SIG-M5 treated with dmso at 0.1 percent for 504 hours (cell line): ENCODE measurements around the gene SUMO2.
"Not testable (repeated sequence)": the region's sequence is repeated elsewhere in the genome, so short reads cannot be mapped to it uniquely, and the experiment has no call there.

ENCODE experiments used
- DNase-seq: peaks from one replicate; lab custom pipeline; 2025; ENCODE audit not compliant: unreplicated experiment; lab: John Stamatoyannopoulos, UW

SUMO2 gene

DNA sequence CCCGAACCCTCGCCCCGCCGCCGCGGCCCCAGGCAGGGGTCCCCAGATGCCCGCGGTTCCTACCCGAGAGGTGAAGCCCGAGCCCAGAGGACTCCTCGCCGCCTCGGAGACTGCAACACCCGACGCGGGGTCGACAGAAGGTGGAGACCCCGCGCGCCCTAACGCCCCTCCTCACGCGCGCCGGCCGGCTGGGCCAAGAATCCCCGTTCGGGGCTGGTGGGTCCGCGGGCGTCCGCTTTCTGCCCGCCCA is 515 bp downstream of the SUMO2 start:
- DNase-seq = no peak

GRCh38 chr17:75181608-75182318 is 996 bp downstream of the SUMO2 start:
- DNase-seq = no peak

DNA sequence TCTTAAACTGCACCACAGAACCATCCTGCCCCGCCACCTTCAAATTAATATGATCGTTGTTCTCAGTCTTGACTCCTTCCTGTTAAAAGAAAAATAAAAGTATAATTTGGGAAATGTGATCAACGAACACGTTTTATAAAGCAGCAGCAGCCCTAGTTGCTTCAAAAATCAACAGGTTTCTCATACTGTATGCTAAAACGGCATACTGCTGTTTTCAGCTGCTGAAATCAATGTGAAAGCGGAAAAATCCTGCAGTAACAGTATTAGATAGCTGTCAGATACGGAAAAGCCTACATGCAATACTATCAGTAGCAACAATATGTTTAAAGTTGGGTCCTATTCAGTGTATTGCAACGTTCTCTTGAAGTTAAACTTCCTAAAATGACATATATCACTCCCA is 1.6 kb downstream of the SUMO2 start:
- DNase-seq = no peak

DNA sequence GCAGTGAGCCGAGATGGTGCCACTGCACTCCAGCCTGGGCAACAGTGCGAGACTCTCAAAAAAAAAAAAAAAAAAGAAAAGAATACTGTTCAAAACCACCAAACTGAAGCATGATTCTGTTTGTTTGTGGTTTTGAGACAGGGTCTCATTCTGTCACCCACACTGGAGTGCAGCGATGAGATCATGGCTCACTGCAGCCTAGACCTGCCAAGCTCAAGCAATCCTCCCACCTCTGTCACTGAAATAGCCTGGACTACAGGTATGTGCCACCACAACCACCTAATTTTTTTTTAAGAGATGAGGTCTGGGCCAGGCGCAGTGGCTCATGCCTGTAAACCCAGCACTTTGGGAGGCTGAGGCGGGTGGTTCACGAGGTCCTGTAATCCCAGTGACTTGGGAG is 4.3 kb downstream of the SUMO2 start:
- no peak for DNase-seq

DNA sequence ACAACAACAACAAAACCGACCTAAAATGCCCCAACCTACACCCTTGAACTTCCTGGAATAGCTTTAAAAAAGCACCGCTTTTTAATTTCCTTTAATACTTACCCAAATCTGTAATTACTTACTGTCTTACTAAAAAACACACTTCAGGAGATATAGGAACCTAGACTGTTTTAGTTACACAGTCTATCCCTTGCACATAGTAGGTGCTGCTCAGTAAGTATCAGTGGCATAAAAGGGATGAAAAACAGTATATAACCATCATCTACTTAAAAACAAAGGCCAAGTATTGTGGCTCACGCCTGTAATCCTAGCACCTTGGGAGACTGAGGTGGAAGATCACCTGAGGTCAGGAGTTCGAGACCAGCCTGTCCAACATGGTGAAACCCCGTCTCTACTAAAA is 6.1 kb downstream of the SUMO2 start:
- no peak for DNase-seq

DNA sequence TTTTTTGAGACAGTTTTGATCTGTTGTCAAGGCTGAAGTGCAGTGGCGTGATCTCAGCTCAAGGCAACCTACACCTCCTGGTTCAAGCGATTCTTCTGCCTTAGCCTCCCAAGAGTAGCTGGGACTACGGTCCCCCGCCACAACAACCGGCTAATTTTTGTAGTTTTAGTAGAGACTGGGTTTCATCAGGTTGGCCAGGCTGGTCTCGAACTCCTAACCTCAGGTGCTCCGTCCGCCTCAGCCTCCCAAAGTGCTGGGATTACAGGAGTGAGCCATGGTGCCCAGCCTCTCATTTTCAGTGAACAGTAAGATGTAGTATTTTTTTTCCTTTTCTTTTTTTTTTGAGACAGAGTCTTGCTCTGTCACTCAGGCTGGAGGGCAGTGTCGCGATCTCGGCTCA is 7.8 kb downstream of the SUMO2 start:
- DNase-seq = no peak

- DNase-seq = no peak
Measured at GRCh38 chr17:75173526-75173925, 9.2 kb downstream of the SUMO2 start.

DNA sequence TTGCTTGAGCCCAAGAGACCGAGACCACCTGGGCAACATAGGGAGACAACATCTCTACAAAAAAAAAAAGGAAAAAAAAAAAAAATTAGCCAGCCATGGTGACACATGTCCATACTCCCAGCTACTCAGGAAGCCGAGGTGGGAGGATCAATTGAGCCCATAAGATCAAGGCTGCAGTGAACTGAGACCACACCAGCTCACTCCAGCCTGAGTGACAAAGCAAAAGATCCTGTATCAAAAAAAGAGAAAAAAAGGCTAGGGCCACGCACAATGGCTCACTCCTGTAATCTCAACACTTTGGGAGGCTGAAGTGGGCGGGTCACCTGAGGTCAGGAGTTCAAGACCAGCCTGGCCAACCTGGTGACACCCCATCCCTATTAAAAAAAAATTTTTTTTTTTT is 13.8 kb downstream of the SUMO2 start:
- no peak for DNase-seq

- DNase-seq = not testable (repeated sequence)
Measured at GRCh38 chr17:75164606-75165005, 18.2 kb downstream of the SUMO2 start.

- no peak for DNase-seq
Measured at GRCh38 chr17:75163074-75163473, 19.7 kb downstream of the SUMO2 start.

- no peak for DNase-seq
Measured at GRCh38 chr17:75160211-75160610, 22.5 kb downstream of the SUMO2 start.

DNA sequence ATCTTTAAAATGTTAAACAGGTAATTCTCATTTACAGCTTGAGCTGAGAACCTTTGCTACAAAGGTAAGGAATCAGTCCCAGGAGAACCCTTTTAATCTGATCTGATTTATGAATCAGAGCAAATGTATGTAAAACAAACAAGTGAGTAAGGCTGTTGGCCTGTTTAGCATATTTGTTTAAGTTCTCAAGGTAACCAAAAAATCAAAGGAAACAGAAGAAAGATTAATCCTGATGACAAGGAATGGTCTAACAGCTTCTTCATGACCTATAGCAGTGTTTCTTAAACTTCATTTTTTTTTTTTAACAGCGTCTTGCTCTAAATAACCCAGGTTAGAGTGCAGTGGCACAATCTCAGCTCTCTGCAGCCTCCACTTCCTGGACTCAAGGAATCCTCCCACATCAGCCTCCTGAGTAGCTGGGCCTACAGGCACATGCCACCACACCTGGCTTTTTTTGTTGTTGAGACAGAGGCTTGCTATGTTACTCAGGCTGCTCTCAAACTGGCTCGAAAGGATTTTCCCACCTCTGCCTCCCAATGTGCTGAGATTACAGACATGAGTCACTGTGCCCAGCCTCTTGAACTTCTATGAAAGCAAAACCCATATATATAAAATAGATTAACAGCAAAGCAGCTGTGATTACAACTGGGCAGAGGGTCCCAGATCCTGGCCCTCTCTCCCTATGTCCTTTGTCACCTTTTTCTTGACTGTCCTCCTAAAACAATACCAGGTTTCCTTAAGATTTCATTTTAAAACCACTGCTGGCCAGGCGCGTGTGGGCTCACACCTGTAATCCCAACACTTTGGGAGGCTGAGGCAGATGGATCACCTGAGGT is 23.3 kb downstream of the SUMO2 start:
- peak; percentile 42 for DNase-seq

DNA sequence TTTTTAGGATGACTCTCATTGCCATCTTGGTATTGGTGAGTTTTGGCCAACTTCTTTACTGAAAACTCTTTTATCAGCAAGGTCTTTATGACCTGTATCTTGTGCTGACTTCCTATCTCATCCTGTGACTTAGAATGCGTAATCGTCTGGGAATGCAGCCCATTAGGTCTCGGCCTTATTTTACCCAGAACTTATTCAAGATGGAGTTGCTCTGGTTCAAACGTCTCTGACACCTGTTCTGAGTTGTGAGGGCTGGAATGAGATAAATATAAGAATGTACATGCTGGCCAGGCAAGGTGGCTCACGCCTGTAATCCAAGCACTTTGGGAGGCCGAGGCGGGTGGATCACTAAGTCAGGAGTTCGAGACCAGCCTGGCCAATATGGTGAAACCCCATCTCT is 24.3 kb downstream of the SUMO2 start:
- not testable (repeated sequence) for DNase-seq

GRCh38 chr17:75155191-75155601 is 27.6 kb downstream of the SUMO2 start:
- peak; percentile 29 for DNase-seq

DNA sequence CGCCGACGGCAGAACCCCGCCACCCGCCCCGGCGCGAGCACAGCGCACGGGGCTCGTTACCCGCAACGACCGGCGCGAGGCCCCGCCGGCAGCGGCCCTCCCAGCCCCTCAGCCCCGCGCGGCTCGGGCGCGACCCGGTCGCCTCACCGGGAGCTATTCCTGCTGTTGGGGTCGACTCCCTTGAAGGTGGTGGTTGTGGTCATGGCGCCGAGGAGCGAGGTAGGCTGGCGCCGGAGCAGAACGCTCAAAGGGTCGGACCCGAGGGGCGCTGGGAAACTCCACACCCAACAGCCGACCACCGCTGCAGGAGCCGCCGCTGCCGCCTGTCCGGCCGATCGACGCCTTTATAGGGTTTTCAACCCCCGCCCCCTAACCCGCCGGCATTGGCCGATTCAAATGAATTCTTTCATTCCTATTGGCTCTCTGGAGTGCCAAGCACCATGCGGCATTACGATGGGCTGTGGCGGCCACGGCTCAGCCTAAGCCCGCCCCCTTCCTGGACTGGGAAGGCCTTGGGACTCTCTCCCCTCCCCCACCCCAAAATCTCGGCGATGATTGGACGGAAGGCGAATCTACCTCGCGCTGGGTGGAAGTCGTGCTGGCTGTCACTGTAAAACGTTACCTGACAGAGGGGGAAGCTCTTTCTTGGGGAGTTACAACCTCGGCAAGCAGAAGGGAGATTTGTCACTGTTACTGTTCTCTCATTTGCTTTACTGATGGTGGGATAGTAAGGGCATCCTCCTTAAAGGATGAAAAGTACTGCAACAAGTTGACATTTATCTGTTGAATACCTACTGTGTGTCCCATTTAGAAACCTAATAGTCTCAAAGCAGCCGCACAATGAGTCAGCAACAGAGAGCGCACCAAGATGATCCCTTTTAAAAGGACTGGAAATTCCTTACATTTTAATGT is 28.3 kb downstream of the SUMO2 start, which contains the start of gene JPT1:
JPT1 (minus strand) TSS at position 318 of the 912 bp plus-strand sequence; CDS start at position 203, 115 bp downstream.
- DNase-seq = peak; percentile 98

DNA sequence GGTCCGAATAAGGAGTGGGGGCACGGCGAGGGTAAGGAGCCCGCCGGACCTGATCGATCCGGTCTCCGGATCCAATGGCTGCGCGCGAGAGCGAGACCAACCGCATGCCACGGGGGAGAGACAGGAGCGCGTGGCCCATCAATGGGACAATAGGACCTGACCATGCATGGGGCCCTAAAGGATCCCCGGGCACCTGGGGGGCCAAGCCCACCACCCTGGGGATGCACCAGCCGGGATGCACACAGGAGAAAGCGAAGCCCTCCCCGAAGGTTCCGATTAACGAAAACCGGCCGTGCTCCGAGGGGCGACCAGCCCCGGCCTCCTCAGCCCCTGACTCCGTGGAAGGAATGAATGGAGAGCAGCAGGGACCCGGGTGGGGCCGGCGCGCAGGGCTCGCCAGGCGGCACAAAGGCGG is 29.0 kb downstream of the SUMO2 start:
- no peak for DNase-seq

DNA sequence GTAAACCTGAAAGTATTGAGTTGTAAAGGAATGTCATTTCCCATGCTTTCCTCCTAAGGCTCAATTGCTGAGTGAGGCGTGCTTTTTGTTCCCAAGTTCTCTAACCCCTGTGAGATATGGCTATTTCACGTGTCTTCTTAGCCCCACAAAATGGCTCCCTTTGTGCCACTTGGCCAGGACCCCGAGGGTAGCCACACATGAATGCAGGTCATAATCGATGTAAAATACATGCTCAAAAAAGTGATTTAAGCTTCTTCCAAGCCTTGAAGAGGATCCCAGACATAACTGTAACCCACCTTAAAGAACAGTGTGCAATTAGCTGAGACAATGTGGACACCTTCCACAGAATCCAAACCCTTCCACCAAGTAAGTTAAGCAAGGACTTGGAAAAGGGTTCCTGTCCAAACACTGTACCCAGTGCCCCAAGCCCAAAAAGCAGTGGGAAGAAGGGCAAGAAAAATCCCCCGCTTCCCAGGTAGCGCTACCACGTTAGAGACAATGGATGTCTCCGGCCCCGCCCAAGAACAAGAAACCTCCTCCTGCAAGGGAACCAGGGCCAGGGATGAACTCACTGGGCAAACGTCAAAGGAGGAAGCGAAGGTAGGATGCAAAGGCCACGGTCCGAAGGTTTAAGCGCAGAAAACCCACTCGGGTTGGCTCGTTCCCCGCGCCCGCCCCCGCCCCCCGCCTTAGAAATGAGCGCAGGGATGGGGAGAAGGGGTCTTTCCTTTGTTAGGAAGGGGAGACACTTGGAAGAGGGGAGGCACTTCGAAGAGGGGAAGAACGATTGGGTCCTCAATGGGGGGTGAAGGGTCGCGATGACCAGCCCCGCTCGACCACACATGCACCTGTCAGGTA is 29.6 kb downstream of the SUMO2 start:
- DNase-seq = peak; percentile 87

DNA sequence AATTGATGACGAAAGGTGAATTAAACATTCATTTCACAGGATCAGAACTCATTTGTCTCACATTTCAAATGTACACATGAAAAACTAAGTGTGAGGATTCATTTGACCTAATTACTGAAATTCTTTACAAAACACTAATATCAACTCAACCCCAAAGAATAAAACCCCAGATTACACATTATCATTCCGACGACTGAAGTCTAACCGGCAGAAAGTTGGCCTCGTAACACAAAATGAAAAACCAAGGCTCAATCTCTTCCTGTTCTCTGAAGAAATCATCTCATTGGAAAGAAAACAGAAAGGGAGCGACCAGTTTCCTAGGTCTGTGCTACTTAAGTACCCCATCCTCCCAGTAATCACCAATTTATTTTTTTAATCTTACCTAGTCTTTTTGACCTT is 30.2 kb downstream of the SUMO2 start:
- DNase-seq = no peak

DNA sequence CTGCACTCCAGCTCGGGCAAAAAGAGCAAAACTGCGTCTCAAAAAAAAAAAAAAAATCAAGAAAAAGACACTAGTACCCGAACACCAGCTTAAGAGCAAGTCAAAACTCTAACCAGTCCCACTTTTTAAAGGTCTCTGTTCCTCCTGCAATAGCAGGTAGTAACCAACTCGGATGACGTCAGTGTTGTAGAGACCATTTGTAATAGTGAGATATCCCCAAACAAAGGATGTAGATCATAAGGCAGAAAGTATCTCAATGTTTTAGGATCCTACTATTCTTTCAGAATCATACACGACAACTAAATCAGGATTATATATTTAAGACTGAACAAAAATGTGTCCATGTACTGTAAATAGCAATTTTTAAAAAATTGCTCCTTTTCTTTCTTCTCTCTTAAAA is 30.8 kb downstream of the SUMO2 start:
- DNase-seq = peak; percentile 29

DNA sequence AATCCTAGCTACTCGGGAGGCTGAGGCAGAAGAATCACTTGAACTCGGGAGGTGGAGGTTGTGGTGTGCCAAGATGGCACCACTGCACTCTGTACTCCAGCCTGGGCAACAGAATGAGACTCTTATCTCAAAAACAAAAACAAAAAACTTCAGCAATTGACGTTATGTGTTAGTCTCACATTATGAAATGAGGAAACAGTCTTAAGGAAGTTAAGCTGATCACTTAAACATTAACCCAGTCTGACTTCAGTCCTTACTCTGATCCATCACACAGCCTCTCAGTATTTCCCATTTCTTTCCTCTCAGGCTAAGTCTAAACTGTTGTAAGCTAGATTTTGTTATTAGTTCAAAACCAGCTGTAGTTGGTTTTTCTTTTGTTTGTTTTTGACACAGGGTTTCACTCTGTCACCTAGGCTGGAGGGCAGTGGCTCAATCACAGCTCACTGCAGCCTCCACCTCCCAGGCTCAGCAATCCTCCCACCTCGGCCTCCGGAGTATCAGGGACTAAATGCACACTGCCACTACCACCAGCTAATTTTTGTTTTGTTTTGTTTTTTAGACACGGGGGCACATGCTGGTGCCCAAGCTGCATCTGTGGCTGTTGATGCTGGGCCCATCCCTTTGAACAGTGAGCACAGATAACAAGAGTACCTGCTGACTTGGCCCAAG is 34.7 kb downstream of the SUMO2 start:
- no peak for DNase-seq
